GM12878 (cell line): ENCODE results near the gene KRTAP2-1. TPM values are rescaled to one million over a fixed set of nuclear protein-coding genes. Genes with fewer than 3 reads are reported as not detected.

Source experiments
- ATAC-seq: fragments of 200-7000 bp; cut with Tn5 transposase; 3 replicates; pipeline ENCODE4 v1.9.1; 2020; ENCODE audit warnings: mild to moderate bottlenecking, moderate library complexity
- BruUV-seq: library from RNA; stranded (reverse); fragments of 400-500 nt; replicated peaks from 2 replicates; lab custom pipeline; 2021; lab: Mats Ljungman, UMichigan
- CTCF ChIA-PET: fragments of 300-600 bp; sonication (Branson Sonifier 250); formaldehyde crosslinking; extraction: SDS; loops from one replicate; lab custom pipeline; 2021; ENCODE audit warnings: inconsistent platforms; lab: Yijun Ruan, JAX
- POLR2A ChIA-PET: fragments of 350-600 bp; formaldehyde crosslinking; extraction: SDS; loops from one replicate; lab custom pipeline; 2021; ENCODE audit warnings: inconsistent platforms; lab: Charles Lee
- RAD21 ChIA-PET: fragments of 300-600 bp; sonication (Branson Sonifier 250); formaldehyde crosslinking; loops from one replicate; lab custom pipeline; 2023; ENCODE audit warnings: antibody characterized with exemption; ENCODE audit not compliant: unreplicated experiment; lab: Charles Lee
- SMC1A ChIA-PET: fragments of 300-600 bp; sonication (Branson Sonifier 250); formaldehyde crosslinking; loops from one replicate; lab custom pipeline; 2023; ENCODE audit not compliant: unreplicated experiment, uncharacterized antibody; lab: Charles Lee
- DNase-seq: peaks from one replicate; pipeline ENCODE4 v3.0.0-alpha.2; 2011; ENCODE audit warnings: low read depth, low spot score
- FAIRE-seq: peaks from 3 replicates; lab custom pipeline; 2011; peaks lifted over from hg19 to GRCh38; lab: Jason Lieb, UNC
- H2AFZ ChIP-seq: 2 replicates; pipeline ENCODE4 v1.6.0; 2011; ENCODE audit warnings: low read depth, low read length, control low read depth; ENCODE audit not compliant: control insufficient read depth
- H3K27ac ChIP-seq: 2 replicates; pipeline ENCODE4 v1.5.1; 2011; ENCODE audit warnings: control low read depth; ENCODE audit not compliant: control insufficient read depth, insufficient read depth
- H3K27me3 ChIP-seq, 2 experiments: replicated peaks in 1 of 2; 2 replicates each; pipeline versions ENCODE4 v1.6.0 to v1.6.1; 2011; ENCODE audit warnings: low read length in 1 of 2; ENCODE audit not compliant: control insufficient read depth in 2 of 2, insufficient read depth in 2 of 2
- H3K36me3 ChIP-seq, 2 experiments: 2 replicates each; pipeline ENCODE4 v1.5.1; 2011; ENCODE audit warnings: low read length in 1 of 2; ENCODE audit not compliant: control insufficient read depth in 2 of 2, insufficient read depth in 2 of 2
- H3K4me1 ChIP-seq: 2 replicates; pipeline ENCODE4 v1.6.1; 2011; ENCODE audit warnings: mild to moderate bottlenecking, low read length, moderate library complexity, mixed read lengths; ENCODE audit not compliant: control insufficient read depth, insufficient read depth
- H3K4me2 ChIP-seq: 2 replicates; pipeline ENCODE4 v1.6.0; 2011; ENCODE audit warnings: control low read depth; ENCODE audit not compliant: control insufficient read depth, insufficient read depth
- H3K4me3 ChIP-seq: fragments of 200-600 bp; sonication (generic); 2 replicates; pipeline ENCODE4 v1.5.1; 2016
- H3K79me2 ChIP-seq: 2 replicates; pipeline ENCODE4 v1.6.0; 2011; ENCODE audit warnings: low read length; ENCODE audit not compliant: control insufficient read depth, insufficient read depth
- H3K9ac ChIP-seq: 2 replicates; pipeline ENCODE4 v1.8.0; 2011; ENCODE audit warnings: low read length, control low read depth, mixed read lengths; ENCODE audit not compliant: control insufficient read depth, insufficient read depth
- H3K9me3 ChIP-seq: replicated peaks from 3 replicates; pipeline ENCODE4 v1.5.1; 2011; ENCODE audit warnings: mild to moderate bottlenecking, low read length; ENCODE audit not compliant: control insufficient read depth, insufficient read depth
- H4K20me1 ChIP-seq: 2 replicates; pipeline ENCODE4 v1.6.0; 2011; ENCODE audit not compliant: control insufficient read depth, insufficient read depth
- JUND ChIP-seq: IDR thresholded peaks from 2 replicates; pipeline ENCODE4 v1.6.1; 2012; ENCODE audit warnings: low read depth, mild to moderate bottlenecking, low read length, improper control_type of control experiment, moderate library complexity
- REST ChIP-seq: IDR thresholded peaks from 2 replicates; pipeline ENCODE4 v1.6.1; 2012; ENCODE audit warnings: mild to moderate bottlenecking, low read depth, low read length
- STAT1 ChIP-seq: fragments of 450-650 bp; conservative IDR thresholded peaks from 2 replicates; pipeline ENCODE4 v1.6.1; 2014; ENCODE audit warnings: antibody characterized with exemption, mild to moderate bottlenecking
- WGBS: methylation state at CpG from one replicate; pipeline ENCODE4 v1.1.6; 2016; ENCODE audit warnings: low lambda C conversion rate; ENCODE audit not compliant: insufficient replicate concordance, insufficient coverage; ENCODE audit errors: missing lambda C conversion rate; 5-methylcytosine and 5-hydroxymethylcytosine counted together
- in situ Hi-C: fragments of 300-500 bp; cut with MboI; formaldehyde crosslinking; loops from 9 replicates; pipeline ENCODE4 v1.14.3; 2018; ENCODE audit warnings: mixed read lengths
- intact Hi-C: fragments of 100-400 bp; cut with micrococcal nuclease; formaldehyde crosslinking; loops from one replicate; pipeline ENCODE4 v1.14.2; 2022; ENCODE audit not compliant: unreplicated experiment
- polyA plus RNA-seq, 11 experiments: library from polyadenylated mRNA; depleted of rRNA in 4 of 11; unstranded in 6 of 11; stranded (reverse) in 5 of 11; fragments of >200 nt; fragmentation: Nextera tagmentation in 4 of 11; fragmentation: Illumina TruSeq in 1 of 11; extraction: Ambion mirVana in 4 of 11; extraction: Trizol in 1 of 11; gene quantifications; 1 replicate in 1 of 11; 2 replicates in 10 of 11; pipeline versions ENCODE4 v1.2.1 to v1.2.3, GENCODE V29; 2011 to 2016; ENCODE audit warnings: inconsistent platforms in 2 of 11, missing spikeins in 2 of 11, low read depth in 1 of 11
- total RNA-seq, 4 experiments: library from RNA; depleted of rRNA in 3 of 4; stranded (reverse); fragments of >200 nt in 3 of 4; fragmentation: Illumina TruSeq in 1 of 4; extraction: Trizol in 1 of 4; gene quantifications; 2 replicates each; pipeline versions ENCODE4 v1.2.1 to v1.2.3, GENCODE V29; 2013 to 2021
- TF ChIP-seq, protein P1 (sequence below): fragments of 450-650 bp; IDR thresholded peaks from 2 replicates; pipeline ENCODE4 v1.6.1; 2017; ENCODE audit warnings: antibody characterized with exemption, mild to moderate bottlenecking, moderate library complexity
- TF ChIP-seq, protein P2 (sequence below): fragments of 450-650 bp; IDR thresholded peaks from 2 replicates; pipeline ENCODE4 v1.6.1; 2014; ENCODE audit warnings: mild to moderate bottlenecking
- TF ChIP-seq, protein P3 (sequence below): fragments of 450-650 bp; IDR thresholded peaks from 2 replicates; pipeline ENCODE4 v1.6.1; 2016; ENCODE audit warnings: mild to moderate bottlenecking

Gene KRTAP2-1
- total and polyA plus RNA-seq, 10 of the 15 experiments (the other 5 are each of a cell fraction or from before 2014, with no cell fraction given), result not detected

DNA sequence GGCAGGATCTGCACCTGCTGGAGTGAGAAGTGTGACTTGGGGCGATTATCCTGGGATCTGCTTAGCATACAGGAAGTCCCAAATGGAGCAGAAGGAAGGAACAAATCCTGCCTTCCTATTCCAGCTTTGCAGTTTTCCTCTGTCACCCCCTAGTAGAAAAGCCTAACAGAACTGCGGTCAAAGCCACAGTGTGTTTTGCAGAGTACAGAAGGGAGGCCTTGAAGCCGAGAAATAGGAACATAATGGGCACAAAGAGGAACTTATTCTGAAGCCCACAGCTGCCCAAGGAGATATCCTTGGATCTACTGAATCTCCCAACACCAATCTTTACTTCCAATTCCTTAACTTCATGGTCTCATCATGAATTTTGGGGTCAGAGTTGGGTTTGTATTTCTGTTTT, 28.6 kb downstream of the KRTAP2-1 start:
- Histone ChIP-seq H2AFZ (no peak overlapping the region), H3K79me2 (no peaks in the 10 kb centered on the region), H4K20me1 (no peaks in the 10 kb centered on the region), H3K9ac (no peak overlapping the region), H3K4me1 (no peaks in the 10 kb centered on the region), H3K4me3 (no peak overlapping the region), H3K9me3 (no peaks in the 10 kb centered on the region), H3K4me2 (no peak overlapping the region), H3K36me3 (no peaks in the 10 kb centered on the region), H3K27me3 (no peaks in the 10 kb centered on the region; a peak in 2 of 4 replicates), H3K27ac (no peak overlapping the region)
- 47% methylated on average over 3 of the region's 3 CpGs for WGBS
- in situ Hi-C loops, result no loop called here
- ATAC-seq (no peak), FAIRE-seq (no peak), DNase-seq (no peak)
- CTCF ChIA-PET, result no interaction called here
- SMC1A ChIA-PET, result no interaction called here
- POLR2A ChIA-PET, result no interaction called here
- TF ChIP-seq REST (no peak), STAT1 (no peak), JUND (no peak)
- TF ChIP-seq, protein P1, sequence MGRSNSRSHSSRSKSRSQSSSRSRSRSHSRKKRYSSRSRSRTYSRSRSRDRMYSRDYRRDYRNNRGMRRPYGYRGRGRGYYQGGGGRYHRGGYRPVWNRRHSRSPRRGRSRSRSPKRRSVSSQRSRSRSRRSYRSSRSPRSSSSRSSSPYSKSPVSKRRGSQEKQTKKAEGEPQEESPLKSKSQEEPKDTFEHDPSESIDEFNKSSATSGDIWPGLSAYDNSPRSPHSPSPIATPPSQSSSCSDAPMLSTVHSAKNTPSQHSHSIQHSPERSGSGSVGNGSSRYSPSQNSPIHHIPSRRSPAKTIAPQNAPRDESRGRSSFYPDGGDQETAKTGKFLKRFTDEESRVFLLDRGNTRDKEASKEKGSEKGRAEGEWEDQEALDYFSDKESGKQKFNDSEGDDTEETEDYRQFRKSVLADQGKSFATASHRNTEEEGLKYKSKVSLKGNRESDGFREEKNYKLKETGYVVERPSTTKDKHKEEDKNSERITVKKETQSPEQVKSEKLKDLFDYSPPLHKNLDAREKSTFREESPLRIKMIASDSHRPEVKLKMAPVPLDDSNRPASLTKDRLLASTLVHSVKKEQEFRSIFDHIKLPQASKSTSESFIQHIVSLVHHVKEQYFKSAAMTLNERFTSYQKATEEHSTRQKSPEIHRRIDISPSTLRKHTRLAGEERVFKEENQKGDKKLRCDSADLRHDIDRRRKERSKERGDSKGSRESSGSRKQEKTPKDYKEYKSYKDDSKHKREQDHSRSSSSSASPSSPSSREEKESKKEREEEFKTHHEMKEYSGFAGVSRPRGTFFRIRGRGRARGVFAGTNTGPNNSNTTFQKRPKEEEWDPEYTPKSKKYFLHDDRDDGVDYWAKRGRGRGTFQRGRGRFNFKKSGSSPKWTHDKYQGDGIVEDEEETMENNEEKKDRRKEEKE, result no peak
- TF ChIP-seq, protein P2, sequence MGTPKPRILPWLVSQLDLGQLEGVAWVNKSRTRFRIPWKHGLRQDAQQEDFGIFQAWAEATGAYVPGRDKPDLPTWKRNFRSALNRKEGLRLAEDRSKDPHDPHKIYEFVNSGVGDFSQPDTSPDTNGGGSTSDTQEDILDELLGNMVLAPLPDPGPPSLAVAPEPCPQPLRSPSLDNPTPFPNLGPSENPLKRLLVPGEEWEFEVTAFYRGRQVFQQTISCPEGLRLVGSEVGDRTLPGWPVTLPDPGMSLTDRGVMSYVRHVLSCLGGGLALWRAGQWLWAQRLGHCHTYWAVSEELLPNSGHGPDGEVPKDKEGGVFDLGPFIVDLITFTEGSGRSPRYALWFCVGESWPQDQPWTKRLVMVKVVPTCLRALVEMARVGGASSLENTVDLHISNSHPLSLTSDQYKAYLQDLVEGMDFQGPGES, result no peak
- TF ChIP-seq, protein P3, sequence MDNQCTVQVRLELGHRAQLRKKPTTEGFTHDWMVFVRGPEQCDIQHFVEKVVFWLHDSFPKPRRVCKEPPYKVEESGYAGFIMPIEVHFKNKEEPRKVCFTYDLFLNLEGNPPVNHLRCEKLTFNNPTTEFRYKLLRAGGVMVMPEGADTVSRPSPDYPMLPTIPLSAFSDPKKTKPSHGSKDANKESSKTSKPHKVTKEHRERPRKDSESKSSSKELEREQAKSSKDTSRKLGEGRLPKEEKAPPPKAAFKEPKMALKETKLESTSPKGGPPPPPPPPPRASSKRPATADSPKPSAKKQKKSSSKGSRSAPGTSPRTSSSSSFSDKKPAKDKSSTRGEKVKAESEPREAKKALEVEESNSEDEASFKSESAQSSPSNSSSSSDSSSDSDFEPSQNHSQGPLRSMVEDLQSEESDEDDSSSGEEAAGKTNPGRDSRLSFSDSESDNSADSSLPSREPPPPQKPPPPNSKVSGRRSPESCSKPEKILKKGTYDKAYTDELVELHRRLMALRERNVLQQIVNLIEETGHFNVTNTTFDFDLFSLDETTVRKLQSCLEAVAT, result no peak
- BruUV-seq, result no TSS peak
- intact Hi-C loops, result no loop called here
- RAD21 ChIA-PET, result no interaction called here
